BLaER1 treated with 17β-estradiol and CSF1 and Interleukin-3, amounts not matched to agents 10 nM and 100 nM (cell line): ENCODE measurements around the gene PAGE4.
A peak's percentile ranks its signal among the peaks of the same experiment; 100 is the strongest.

Experiments
- H3K27ac ChIP-seq, 11 experiments: shearing (Covaris generic); formaldehyde crosslinking; 2 replicates each; pipeline ENCODE4 v1.8.1; 2022
- H3K27me3 ChIP-seq, 11 experiments: shearing (Covaris generic); formaldehyde crosslinking; 2 replicates each; pipeline ENCODE4 v1.8.1; 2022
- H3K36me3 ChIP-seq, 11 experiments: shearing (Covaris generic); formaldehyde crosslinking; 2 replicates each; pipeline ENCODE4 v1.8.1; 2022
- H3K4me1 ChIP-seq, 10 experiments: shearing (Covaris generic); formaldehyde crosslinking; 2 replicates each; pipeline ENCODE4 v1.8.1; 2022
- H3K4me2 ChIP-seq, 11 experiments: shearing (Covaris generic); formaldehyde crosslinking; 2 replicates each; pipeline ENCODE4 v1.8.1; 2022
- H3K4me3 ChIP-seq, 10 experiments: shearing (Covaris generic); formaldehyde crosslinking; 2 replicates each; pipeline ENCODE4 v1.8.1; 2022
- H3K9ac ChIP-seq, 11 experiments: shearing (Covaris generic); formaldehyde crosslinking; 2 replicates each; pipeline ENCODE4 v1.8.1; 2022
- H3K9me3 ChIP-seq, 11 experiments: shearing (Covaris generic); formaldehyde crosslinking; replicated peaks in 1 of 11; 2 replicates each; pipeline ENCODE4 v1.8.1; 2022
- H4K20me1 ChIP-seq, 11 experiments: shearing (Covaris generic); formaldehyde crosslinking; 2 replicates each; pipeline ENCODE4 v1.8.1; 2022
- Cebpa-rat ChIP-seq, 11 experiments: shearing (Covaris generic); IDR thresholded peaks; 2 replicates each; pipeline ENCODE4 v1.8.1; 2022

PAGE4 gene

GRCh38 chrX:49840679-49841078 lies 11.6 kb downstream of the PAGE4 start:
- H3K4me3 ChIP-seq = no peak overlapping the region
- H3K36me3 ChIP-seq = no peaks in the 10 kb centered on the region
- H3K4me2 ChIP-seq = no peak overlapping the region
- peaks cover 92 to 100% (median 98%) of the 10 kb centered on the region in 11 experiments for H3K27me3 ChIP-seq
- no peak overlapping the region for H3K9ac ChIP-seq
- H3K27ac ChIP-seq = peak overlapping the region in 1 of 11 experiments; percentile 55; a peak in 1 of 22 replicates
- peaks cover 0 to 8% (median 0%) of the 10 kb centered on the region in 11 experiments; a peak in 3 of 22 replicates for H4K20me1 ChIP-seq
- H3K9me3 ChIP-seq = no peaks in the 10 kb centered on the region
- no peak for TF ChIP-seq Cebpa-rat (IDR thresholded peaks at IDR 0.05)
- H3K4me1 ChIP-seq = 0 out of 20 replicates have a peak, but pooled peaks cover 0 to 3% (median 0%) of the 10 kb centered on the region in 10 experiments

DNA sequence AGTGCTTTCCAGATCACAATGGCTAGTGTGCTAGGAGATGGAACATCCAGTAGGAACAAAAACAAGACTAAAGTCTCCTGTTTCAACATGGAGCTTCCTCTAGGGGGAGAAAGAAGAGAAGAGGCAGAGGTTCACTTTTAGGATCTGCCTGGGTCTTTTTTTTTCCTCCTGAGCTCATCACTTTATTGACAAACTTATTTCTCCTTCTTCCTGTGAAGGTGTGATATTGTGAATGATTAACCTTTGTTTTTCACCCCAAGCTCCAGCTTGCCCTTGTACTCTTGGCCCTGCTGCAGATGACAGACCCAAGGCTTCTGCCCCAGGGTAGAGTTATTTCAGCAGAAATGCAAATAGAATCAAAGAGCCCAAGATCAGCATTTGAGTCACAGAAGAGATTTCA lies 13.5 kb downstream of the PAGE4 start:
- Histone ChIP-seq H3K36me3 (no peaks in the 10 kb centered on the region), H3K27ac (no peak overlapping the region), H4K20me1 (no peaks in the 10 kb centered on the region), H3K4me2 (no peak overlapping the region), H3K4me3 (no peak overlapping the region), H3K9ac (no peak overlapping the region), H3K27me3 (peaks cover 92 to 100% (median 98%) of the 10 kb centered on the region in 11 experiments), H3K4me1 (0 out of 20 replicates have a peak, but pooled peaks cover 0 to 3% (median 0%) of the 10 kb centered on the region in 10 experiments), H3K9me3 (peaks cover 0 to 9% (median 0%) of the 10 kb centered on the region in 11 experiments; a peak in 6 of 22 replicates)
- TF ChIP-seq Cebpa-rat (IDR thresholded peaks at IDR 0.05) = no peak

GRCh38 chrX:49844611-49845010 lies 15.5 kb downstream of the PAGE4 start:
- Histone ChIP-seq H3K27ac (no peak overlapping the region), H4K20me1 (no peaks in the 10 kb centered on the region), H3K9me3 (peaks cover 0 to 26% (median 4%) of the 10 kb centered on the region in 11 experiments; a peak in 13 of 22 replicates), H3K27me3 (peaks cover 96 to 100% (median 100%) of the 10 kb centered on the region in 11 experiments), H3K4me3 (no peak overlapping the region), H3K4me1 (peaks cover 0 to 11% (median 0%) of the 10 kb centered on the region in 10 experiments; a peak in 7 of 20 replicates), H3K36me3 (no peaks in the 10 kb centered on the region), H3K4me2 (no peak overlapping the region), H3K9ac (no peak overlapping the region)
- no peak for TF ChIP-seq Cebpa-rat (IDR thresholded peaks at IDR 0.05)

GRCh38 chrX:49845701-49846403 lies 16.7 kb downstream of the PAGE4 start:
- peaks cover 95 to 100% (median 98%) of the 10 kb centered on the region in 11 experiments for H3K27me3 ChIP-seq
- no peaks in the 10 kb centered on the region for H3K36me3 ChIP-seq
- no peak overlapping the region for H3K27ac ChIP-seq
- H3K4me3 ChIP-seq = no peak overlapping the region
- no peak overlapping the region for H3K4me2 ChIP-seq
- peaks cover 0 to 16% (median 1%) of the 10 kb centered on the region in 10 experiments; a peak in 7 of 20 replicates for H3K4me1 ChIP-seq
- peaks cover 0 to 29% (median 4%) of the 10 kb centered on the region in 11 experiments; a peak in 13 of 22 replicates for H3K9me3 ChIP-seq
- no peak for TF ChIP-seq Cebpa-rat (IDR thresholded peaks at IDR 0.05)
- H3K9ac ChIP-seq = no peak overlapping the region
- no peaks in the 10 kb centered on the region for H4K20me1 ChIP-seq

- H3K36me3 ChIP-seq = no peaks in the 10 kb centered on the region
- TF ChIP-seq Cebpa-rat (IDR thresholded peaks at IDR 0.05) = no peak
- peaks cover 91 to 100% (median 96%) of the 10 kb centered on the region in 11 experiments for H3K27me3 ChIP-seq
- H3K4me1 ChIP-seq = peaks cover 0 to 14% (median 1%) of the 10 kb centered on the region in 10 experiments; a peak in 7 of 20 replicates
- H3K9ac ChIP-seq = no peak overlapping the region
- 0 out of 22 replicates have a peak, but pooled peaks cover 0 to 2% (median 0%) of the 10 kb centered on the region in 11 experiments for H4K20me1 ChIP-seq
- H3K4me2 ChIP-seq = no peak overlapping the region
- H3K27ac ChIP-seq = no peak overlapping the region
- no peak overlapping the region for H3K4me3 ChIP-seq
- peaks cover 0 to 29% (median 4%) of the 10 kb centered on the region in 11 experiments; a peak in 13 of 22 replicates for H3K9me3 ChIP-seq
These were observed 17.4 kb downstream of the PAGE4 start for GRCh38 chrX:49846522-49846921.

- TF ChIP-seq Cebpa-rat (IDR thresholded peaks at IDR 0.05) = no peak
- Histone ChIP-seq H3K27me3 (peaks cover 91 to 100% (median 96%) of the 10 kb centered on the region in 11 experiments), H3K27ac (no peak overlapping the region), H3K4me2 (no peak overlapping the region), H3K4me3 (no peak overlapping the region), H4K20me1 (0 out of 22 replicates have a peak, but pooled peaks cover 0 to 6% (median 0%) of the 10 kb centered on the region in 11 experiments), H3K4me1 (peaks cover 0 to 14% (median 1%) of the 10 kb centered on the region in 10 experiments; a peak in 7 of 20 replicates), H3K9ac (no peak overlapping the region), H3K36me3 (no peaks in the 10 kb centered on the region), H3K9me3 (peaks cover 0 to 29% (median 4%) of the 10 kb centered on the region in 11 experiments; a peak in 13 of 22 replicates)
These were observed 19.2 kb downstream of the PAGE4 start for GRCh38 chrX:49848275-49848674.

DNA sequence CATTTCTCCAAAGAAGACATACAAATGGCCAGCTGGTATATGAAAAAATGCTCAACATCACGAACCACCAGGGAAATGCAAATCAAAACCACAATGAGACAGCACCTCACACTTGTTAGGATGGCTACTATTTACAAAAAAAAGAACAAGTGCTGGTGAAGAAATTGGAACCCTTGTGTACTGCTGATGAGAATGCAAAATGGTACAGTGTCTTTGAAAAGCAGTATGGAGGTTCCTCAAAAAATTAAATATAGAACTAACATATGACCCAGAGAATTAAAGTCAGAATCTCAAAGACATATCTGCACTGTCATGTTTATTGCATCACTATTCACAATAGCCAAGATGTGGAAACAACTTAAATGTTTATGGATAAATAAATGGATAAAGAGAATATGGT lies 20.9 kb downstream of the PAGE4 start:
- H3K4me2 ChIP-seq = peak overlapping the region in 4 of 11 experiments; percentile 1 to 32 (median 22); a peak in 3 of 22 replicates
- H3K27ac ChIP-seq = peak overlapping the region in 3 of 11 experiments; percentile 28 to 56 (median 56); a peak in 4 of 22 replicates
- H3K4me1 ChIP-seq = peaks cover under 1 to 14% (median 5%) of the 10 kb centered on the region in 10 experiments; a peak in 14 of 20 replicates
- peaks cover 91 to 100% (median 96%) of the 10 kb centered on the region in 11 experiments for H3K27me3 ChIP-seq
- H4K20me1 ChIP-seq = peaks cover 0 to 6% (median 0%) of the 10 kb centered on the region in 11 experiments; a peak in 1 of 22 replicates
- no peak overlapping the region for H3K9ac ChIP-seq
- peaks cover 0 to 29% (median 4%) of the 10 kb centered on the region in 11 experiments; a peak in 13 of 22 replicates for H3K9me3 ChIP-seq
- no peaks in the 10 kb centered on the region for H3K36me3 ChIP-seq
- no peak overlapping the region for H3K4me3 ChIP-seq
- no peak for TF ChIP-seq Cebpa-rat (IDR thresholded peaks at IDR 0.05)

DNA sequence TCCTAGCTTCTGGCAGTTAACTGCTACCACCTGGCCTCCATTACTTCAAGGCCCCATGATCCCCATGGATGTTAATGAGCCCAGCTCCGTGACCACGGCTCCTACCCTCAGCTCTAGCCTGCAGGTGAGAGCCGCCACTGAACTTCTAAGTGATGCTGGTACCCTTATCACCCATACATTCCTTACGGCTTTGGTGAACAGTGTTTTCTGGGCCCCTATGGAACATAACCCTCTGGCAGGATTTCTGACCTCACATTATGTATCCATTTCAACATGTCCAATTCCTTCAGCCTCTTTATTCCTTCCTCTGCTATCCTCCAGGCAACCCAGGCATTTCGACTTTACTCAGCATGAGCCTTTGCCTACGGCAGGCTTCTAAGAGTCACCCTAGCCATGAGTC lies 24.6 kb downstream of the PAGE4 start:
- H3K36me3 ChIP-seq = no peaks in the 10 kb centered on the region
- H3K9me3 ChIP-seq = peaks cover 0 to 9% (median 0%) of the 10 kb centered on the region in 11 experiments; a peak in 8 of 22 replicates
- no peak overlapping the region for H3K9ac ChIP-seq
- no peak for TF ChIP-seq Cebpa-rat (IDR thresholded peaks at IDR 0.05)
- no peak overlapping the region for H3K4me3 ChIP-seq
- no peak overlapping the region for H3K4me2 ChIP-seq
- H3K4me1 ChIP-seq = peaks cover 6 to 14% (median 9%) of the 10 kb centered on the region in 10 experiments; a peak in 16 of 20 replicates
- H3K27ac ChIP-seq = no peak overlapping the region
- peaks cover 0 to 6% (median 0%) of the 10 kb centered on the region in 11 experiments; a peak in 2 of 22 replicates for H4K20me1 ChIP-seq
- peaks cover 78 to 93% (median 88%) of the 10 kb centered on the region in 11 experiments for H3K27me3 ChIP-seq

GRCh38 chrX:49856819-49857218 lies 27.7 kb downstream of the PAGE4 start:
- peaks cover 77 to 94% (median 92%) of the 10 kb centered on the region in 11 experiments for H3K27me3 ChIP-seq

More at GRCh38 chrX:49856819-49857218, 27.7 kb downstream of the PAGE4 start:
- TF ChIP-seq Cebpa-rat (IDR thresholded peaks at IDR 0.05) = no peak
- Histone ChIP-seq H3K4me1 (peaks cover 0 to 13% (median 7%) of the 10 kb centered on the region in 10 experiments; a peak in 10 of 20 replicates), H3K9me3 (no peaks in the 10 kb centered on the region), H3K27ac (no peak overlapping the region), H3K36me3 (no peaks in the 10 kb centered on the region), H3K4me2 (no peak overlapping the region), H4K20me1 (peaks cover 0 to 3% (median 0%) of the 10 kb centered on the region in 11 experiments; a peak in 2 of 22 replicates), H3K4me3 (no peak overlapping the region), H3K9ac (no peak overlapping the region)
